ENCODE results near the gene MRPL33. TPM values are rescaled to one million over a fixed set of nuclear protein-coding genes. Genes with fewer than 3 reads are reported as not detected.

MRPL33 gene
- total RNA-seq, 2 donors from 2014 or later, result 26.5 to 92.0 TPM

GRCh38 chr2:27729614-27730013 is 41.9 kb upstream of the MRPL33 start:
- H3K27me3 ChIP-seq, result no peaks in the 10 kb centered on the region
- intact Hi-C loops (cut with DNase I), result no loop called here
- 81 to 92% methylated on average over 4 of the region's 4 CpGs for WGBS, 2 donors
- no peaks in the 10 kb centered on the region for H3K9me3 ChIP-seq
- H3K4me1 ChIP-seq, result peaks cover 15% of the 10 kb centered on the region
- DNase-seq (no peak), ATAC-seq (no peak)
- H3K27ac ChIP-seq, result peak overlapping the region in 1 of 4 donors; percentile 10
- TF ChIP-seq POLR2A (IDR thresholded peaks at IDR 0.05), result no peak
- no peak for TF ChIP-seq CTCF (IDR thresholded peaks at IDR 0.05)
- no peaks in the 10 kb centered on the region for H3K36me3 ChIP-seq (replicated peaks in 1 of 2; ENCODE audit: insufficient read depth in 1 of 2, low read depth in 2 of 2)
- no peak overlapping the region for H3K4me3 ChIP-seq

GRCh38 chr2:27730261-27730662 is 41.3 kb upstream of the MRPL33 start:
- no peak for TF ChIP-seq CTCF (IDR thresholded peaks at IDR 0.05)
- TF ChIP-seq POLR2A (IDR thresholded peaks at IDR 0.05), result no peak
- 33 to 42% methylated on average over 1 to 3 of the region's 3 CpGs for WGBS, 2 donors
- H3K27me3 ChIP-seq, result no peaks in the 10 kb centered on the region
- H3K9me3 ChIP-seq, result no peaks in the 10 kb centered on the region
- ATAC-seq (peak; percentile 63), DNase-seq (peak in 3 of 4 donors; percentile 28 to 60 (median 50))
- intact Hi-C loops (cut with DNase I), result no loop called here
- H3K27ac ChIP-seq, result peak overlapping the region in 2 of 4 donors; percentile 40 to 50
- H3K4me3 ChIP-seq, result no peak overlapping the region
- peaks cover 21% of the 10 kb centered on the region for H3K4me1 ChIP-seq
- no peaks in the 10 kb centered on the region for H3K36me3 ChIP-seq (replicated peaks in 1 of 2; ENCODE audit: insufficient read depth in 1 of 2, low read depth in 2 of 2)

- Histone ChIP-seq H3K27me3 (no peaks in the 10 kb centered on the region), H3K4me1 (peaks cover 29% of the 10 kb centered on the region), H3K4me3 (no peak overlapping the region), H3K36me3 (replicated peaks in 1 of 2; ENCODE audit: insufficient read depth in 1 of 2, low read depth in 2 of 2) (no peaks in the 10 kb centered on the region), H3K27ac (peak overlapping the region in 2 of 4 donors; percentile 36 to 40), H3K9me3 (no peaks in the 10 kb centered on the region)
- intact Hi-C loops (cut with DNase I), result no loop called here
- 37 to 45% methylated on average over 4 of the region's 4 CpGs for WGBS, 2 donors
- no peak for ATAC-seq
- TF ChIP-seq CTCF (IDR thresholded peaks at IDR 0.05) (no peak), POLR2A (IDR thresholded peaks at IDR 0.05) (no peak)
- DNase-seq, result no peak
Measured at GRCh38 chr2:27730980-27731691, 40.4 kb upstream of the MRPL33 start.

GRCh38 chr2:27734305-27734704 is 37.2 kb upstream of the MRPL33 start:
- Histone ChIP-seq H3K4me1 (peaks cover 51% of the 10 kb centered on the region), H3K27me3 (no peaks in the 10 kb centered on the region), H3K27ac (no peak overlapping the region), H3K4me3 (no peak overlapping the region), H3K36me3 (replicated peaks in 1 of 2; ENCODE audit: insufficient read depth in 1 of 2, low read depth in 2 of 2) (no peaks in the 10 kb centered on the region), H3K9me3 (no peaks in the 10 kb centered on the region)
- ATAC-seq, result no peak
- TF ChIP-seq POLR2A (IDR thresholded peaks at IDR 0.05) (no peak), CTCF (IDR thresholded peaks at IDR 0.05) (no peak)
- 85 to 89% methylated on average over 1 of the region's 1 CpG for WGBS, 2 donors
- no peak for DNase-seq
- intact Hi-C loops (cut with DNase I), result no loop called here
